H9 (cell line): ENCODE measurements around the gene NFATC2IP. TPM values are rescaled to one million over a fixed set of nuclear protein-coding genes. Genes with fewer than 3 reads are reported as not detected.

Experiments used
- DNase-seq: peaks from one replicate; pipeline ENCODE4 v3.0.0-alpha.2; 2017
- H2AFZ ChIP-seq: one replicate; pipeline ENCODE4 v1.6.1; 2013; ENCODE audit warnings: mild to moderate bottlenecking, low read length, control low read depth, moderate library complexity
- H2AK5ac ChIP-seq: 2 replicates; pipeline ENCODE4 v1.6.1; 2013; ENCODE audit warnings: low read length, control low read depth, mixed read lengths; ENCODE audit not compliant: insufficient read length
- H2BK120ac ChIP-seq: one replicate; pipeline ENCODE4 v1.6.1; 2013; ENCODE audit warnings: low read depth, mild to moderate bottlenecking, low read length, control low read depth, inconsistent platforms; ENCODE audit not compliant: poor library complexity, severe bottlenecking
- H2BK12ac ChIP-seq: 2 replicates; pipeline ENCODE4 v1.6.1; 2013; ENCODE audit warnings: low read length, control low read depth, mixed read lengths, low read depth; ENCODE audit not compliant: insufficient read length
- H2BK15ac ChIP-seq: 2 replicates; pipeline ENCODE4 v1.6.1; 2013; ENCODE audit warnings: low read depth, low read length, control low read depth
- H2BK20ac ChIP-seq: one replicate; pipeline ENCODE4 v1.6.1; 2013; ENCODE audit warnings: low read depth, mild to moderate bottlenecking, low read length, control low read depth, inconsistent platforms; ENCODE audit not compliant: poor library complexity, severe bottlenecking
- H2BK5ac ChIP-seq: 2 replicates; pipeline ENCODE4 v1.6.1; 2013; ENCODE audit warnings: low read length, control low read depth, mixed read lengths; ENCODE audit not compliant: insufficient read length
- H3K14ac ChIP-seq: 2 replicates; pipeline ENCODE4 v1.6.1; 2013; ENCODE audit warnings: low read length, control low read depth; ENCODE audit not compliant: insufficient read depth
- H3K18ac ChIP-seq: 2 replicates; pipeline ENCODE4 v1.6.1; 2013; ENCODE audit warnings: low read depth, mild to moderate bottlenecking, mixed read lengths, low read length, control low read depth; ENCODE audit not compliant: insufficient read length
- H3K23ac ChIP-seq: 2 replicates; pipeline ENCODE4 v1.6.1; 2013; ENCODE audit warnings: low read length, control low read depth, mixed read lengths, low read depth; ENCODE audit not compliant: insufficient read length
- H3K23me2 ChIP-seq: 2 replicates; pipeline ENCODE4 v1.6.1; 2013; ENCODE audit warnings: low read depth, mild to moderate bottlenecking, mixed read lengths, low read length, control low read depth; ENCODE audit not compliant: insufficient read length, poor library complexity, severe bottlenecking
- H3K27ac ChIP-seq: 2 replicates; pipeline ENCODE4 v1.5.1; 2013; ENCODE audit warnings: low read length, control low read depth, mixed read lengths, low read depth; ENCODE audit not compliant: insufficient read length
- H3K27me3 ChIP-seq: 2 replicates; pipeline ENCODE4 v1.6.1; 2013; ENCODE audit warnings: low read length, control low read depth, inconsistent platforms; ENCODE audit not compliant: insufficient read depth
- H3K4ac ChIP-seq: 2 replicates; pipeline ENCODE4 v1.6.1; 2013; ENCODE audit warnings: low read depth, mild to moderate bottlenecking, control low read depth, inconsistent platforms, low read length, moderate library complexity
- H3K4me1 ChIP-seq: 2 replicates; pipeline ENCODE4 v1.6.1; 2013; ENCODE audit warnings: low read length, control low read depth, inconsistent platforms; ENCODE audit not compliant: insufficient read depth
- H3K4me2 ChIP-seq: 2 replicates; pipeline ENCODE4 v1.6.1; 2013; ENCODE audit warnings: low read length, control low read depth, mixed read lengths; ENCODE audit not compliant: insufficient read length, insufficient read depth
- H3K56ac ChIP-seq: 2 replicates; pipeline ENCODE4 v1.6.1; 2013; ENCODE audit warnings: low read depth, mild to moderate bottlenecking, mixed read lengths, low read length, control low read depth; ENCODE audit not compliant: insufficient read length
- H3K79me1 ChIP-seq: 2 replicates; pipeline ENCODE4 v1.6.1; 2013; ENCODE audit warnings: low read depth, mild to moderate bottlenecking, moderate library complexity, low read length, control low read depth, inconsistent platforms; ENCODE audit not compliant: insufficient read depth, poor library complexity, severe bottlenecking
- H3K79me2 ChIP-seq: 2 replicates; pipeline ENCODE4 v1.6.1; 2013; ENCODE audit warnings: low read length, control low read depth, inconsistent platforms; ENCODE audit not compliant: insufficient read depth
- H3K9ac ChIP-seq: 2 replicates; pipeline ENCODE4 v1.6.1; 2013; ENCODE audit warnings: low read length, control low read depth, mixed read lengths; ENCODE audit not compliant: insufficient read length; ENCODE audit errors: extremely low read depth
- H3K9me3 ChIP-seq: one replicate; pipeline ENCODE4 v1.6.1; 2013; ENCODE audit warnings: low read depth, low read length, inconsistent platforms; ENCODE audit not compliant: control insufficient read depth
- H3T11ph ChIP-seq: one replicate; pipeline ENCODE4 v1.6.1; 2013; ENCODE audit warnings: mild to moderate bottlenecking, low read length, control low read depth, inconsistent platforms
- H4K20me1 ChIP-seq: one replicate; pipeline ENCODE4 v1.6.1; 2013; ENCODE audit not compliant: control insufficient read depth, insufficient read length, insufficient read depth
- H4K5ac ChIP-seq: 2 replicates; pipeline ENCODE4 v1.6.1; 2013; ENCODE audit warnings: low read depth, mild to moderate bottlenecking, mixed read lengths, low read length, control low read depth; ENCODE audit not compliant: insufficient read length
- H4K8ac ChIP-seq: replicated peaks from 2 replicates; pipeline ENCODE4 v1.6.1; 2013; ENCODE audit warnings: low read length, control low read depth, mixed read lengths, low read depth; ENCODE audit not compliant: insufficient read length
- H4K91ac ChIP-seq: 2 replicates; pipeline ENCODE4 v1.6.1; 2013; ENCODE audit warnings: low read depth, mild to moderate bottlenecking, moderate library complexity, mixed read lengths, low read length, control low read depth; ENCODE audit not compliant: insufficient read length
- H3K27ac Mint-ChIP-seq, 3 experiments: 2 replicates in 2 of 3; 3 replicates in 1 of 3; pipeline ENCODE4 v1.8.0; 2020 to 2021; ENCODE audit warnings: mixed read lengths in 3 of 3, mild to moderate bottlenecking in 1 of 3, moderate library complexity in 1 of 3
- H3K27me3 Mint-ChIP-seq: 2 replicates; pipeline ENCODE4 v1.8.0; 2021; ENCODE audit warnings: low read depth, mild to moderate bottlenecking, moderate library complexity, mixed read lengths
- H3K36me3 Mint-ChIP-seq, 3 experiments: 2 replicates in 2 of 3; 3 replicates in 1 of 3; pipeline ENCODE4 v1.8.0; 2020 to 2021; ENCODE audit warnings: low read depth in 3 of 3, mixed read lengths in 3 of 3; ENCODE audit not compliant: insufficient read depth in 1 of 3
- H3K4me1 Mint-ChIP-seq, 2 experiments: 2 replicates each; pipeline ENCODE4 v1.8.0; 2020; ENCODE audit warnings: mixed read lengths in 2 of 2
- H3K4me3 Mint-ChIP-seq, 2 experiments: 2 replicates in 1 of 2; 3 replicates in 1 of 2; pipeline ENCODE4 v1.8.0; 2020 to 2021; ENCODE audit warnings: mild to moderate bottlenecking in 2 of 2, mixed read lengths in 2 of 2, moderate library complexity in 1 of 2
- H3K9me3 Mint-ChIP-seq, 2 experiments: 2 replicates in 1 of 2; 3 replicates in 1 of 2; pipeline ENCODE4 v1.8.0; 2020; ENCODE audit warnings: mild to moderate bottlenecking in 2 of 2, mixed read lengths in 2 of 2, moderate library complexity in 1 of 2
- CTCF ChIP-seq: fragments of 200-600 bp; sonication (generic); conservative IDR thresholded peaks from 3 replicates; pipeline ENCODE4 v1.8.0; 2021; ENCODE audit warnings: antibody characterized with exemption, mild to moderate bottlenecking
- WGBS: extraction: QIAGEN DNeasy Blood & Tissue Kit; methylation state at CpG from one replicate; pipeline ENCODE4 v1.1.7; 2013; ENCODE audit warnings: missing lambda C conversion rate, low lambda C conversion rate, mixed read lengths; ENCODE audit not compliant: insufficient read length; ENCODE audit errors: extremely low coverage; 5-methylcytosine and 5-hydroxymethylcytosine counted together
- total RNA-seq: library from RNA; stranded (reverse); gene quantifications from 2 replicates; pipeline ENCODE4 v1.2.1, GENCODE V29; 2021

Gene NFATC2IP
- total RNA-seq, 1 experiment from 2014 or later = 73.8 TPM

DNA sequence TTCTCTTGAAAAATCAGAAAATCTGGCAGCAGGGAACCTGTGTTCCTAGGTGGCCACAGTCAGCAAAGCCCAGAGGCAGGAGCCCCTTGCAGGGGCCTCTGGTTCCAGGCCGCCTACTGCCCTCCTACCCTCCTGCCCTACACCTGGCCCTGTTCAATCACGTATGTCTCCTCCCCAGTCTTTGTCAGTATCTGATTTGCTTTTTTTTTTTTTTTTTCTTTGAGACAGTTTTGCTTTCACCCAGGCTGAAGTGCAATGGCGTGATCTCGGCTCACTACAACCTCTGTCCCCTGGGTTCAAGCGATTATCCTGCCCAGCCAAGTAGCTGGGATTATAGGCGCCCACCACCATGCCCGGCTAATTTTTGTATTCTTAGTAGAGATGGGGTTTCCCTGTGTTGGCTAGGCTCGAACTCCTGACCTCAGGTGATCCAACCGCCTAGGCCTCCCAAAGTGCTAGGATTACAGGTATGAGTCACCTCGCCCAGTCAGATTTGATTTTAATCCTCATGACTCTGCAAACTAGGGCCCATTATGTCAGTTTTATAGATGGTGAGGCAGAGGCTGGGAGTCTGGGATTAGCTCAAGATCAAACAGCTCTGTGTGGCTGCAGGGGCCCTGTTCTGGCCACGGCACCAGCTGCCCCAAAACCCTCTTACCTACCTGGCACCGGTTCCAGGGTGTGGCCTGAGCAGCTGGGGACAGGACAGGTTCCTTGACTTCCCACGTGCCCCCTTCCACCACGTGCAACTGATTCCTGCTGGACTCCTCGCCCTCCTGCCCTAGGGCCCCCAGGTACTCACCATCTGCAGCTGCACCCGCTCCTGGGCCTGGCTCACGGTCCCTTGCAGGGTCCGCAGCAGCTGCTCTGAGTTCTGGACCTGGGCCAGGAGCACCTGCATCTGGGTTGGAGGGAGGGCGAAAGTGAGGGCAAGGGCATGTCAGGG is 40.4 kb upstream of the NFATC2IP start:
- Histone ChIP-seq H3K9ac (no peak overlapping the region), H3K4ac (no peak overlapping the region), H3K27me3 (no peaks in the 10 kb centered on the region)

More for the DNA sequence above, 40.4 kb upstream of the NFATC2IP start:
- Mint-ChIP-seq H3K4me1 (no peaks in the 10 kb centered on the region), H3K9me3 (no peaks in the 10 kb centered on the region), H3K27ac (no peak overlapping the region; a peak in 2 of 7 replicates), H3K36me3 (peaks cover 2 to 33% (median 15%) of the 10 kb centered on the region in 3 experiments; a peak in 5 of 7 replicates), H3K27me3 (no peaks in the 10 kb centered on the region), H3K4me3 (no peak overlapping the region)
- no peak for DNase-seq
- WGBS = no CpG with 5 or more reads among the region's 19 CpGs
- TF ChIP-seq CTCF = no peak
- Histone ChIP-seq H3K4me2 (no peak overlapping the region), H3K23me2 (no peaks in the 10 kb centered on the region), H2BK15ac (no peak overlapping the region), H2AK5ac (no peak overlapping the region), H3K4me1 (no peaks in the 10 kb centered on the region), H3K9me3 (no peaks in the 10 kb centered on the region), H3K18ac (no peak overlapping the region), H3K79me2 (no peaks in the 10 kb centered on the region), H2BK12ac (no peak overlapping the region), H3K27ac (no peak overlapping the region), H3K14ac (no peak overlapping the region), H4K5ac (no peak overlapping the region), H3T11ph (no peak overlapping the region), H2BK5ac (no peak overlapping the region), H4K20me1 (no peaks in the 10 kb centered on the region), H3K23ac (no peak overlapping the region), H2AFZ (no peak overlapping the region), H2BK20ac (no peak overlapping the region), H4K91ac (no peak overlapping the region), H4K8ac (no peak overlapping the region), H3K79me1 (no peaks in the 10 kb centered on the region), H2BK120ac (no peak overlapping the region), H3K56ac (no peak overlapping the region)
